ENCODE results near the gene MPIG6B.

The MPIG6B gene

GRCh38 chr6:31715022-31715958 is 7.9 kb upstream of the MPIG6B start, which contains the start of gene LY6G6D:
TSS of gene LY6G6D (plus strand) at chr6:31715348. CDS start at chr6:31715356, 8 bp downstream.
- TF ChIP-seq ZFX (IDR thresholded peaks at IDR 0.05; ENCODE audit: borderline replicate concordance) (no peak), CTCF (IDR thresholded peaks at IDR 0.05) (no peak)
- no peak within 1 kb of the TSS for H3K27ac ChIP-seq

GRCh38 chr6:31717499-31718222 is 5.5 kb upstream of the MPIG6B start:
- peak overlapping the region; percentile 90 for H3K27ac ChIP-seq
- peak; percentile 85 for TF ChIP-seq CTCF (IDR thresholded peaks at IDR 0.05)
- TF ChIP-seq ZFX (IDR thresholded peaks at IDR 0.05; ENCODE audit: borderline replicate concordance), result no peak

GRCh38 chr6:31718265-31718664 is 4.9 kb upstream of the MPIG6B start:
- H3K27ac ChIP-seq, result peak overlapping the region; percentile 90
- no peak for TF ChIP-seq CTCF (IDR thresholded peaks at IDR 0.05)
- no peak for TF ChIP-seq ZFX (IDR thresholded peaks at IDR 0.05; ENCODE audit: borderline replicate concordance)

DNA sequence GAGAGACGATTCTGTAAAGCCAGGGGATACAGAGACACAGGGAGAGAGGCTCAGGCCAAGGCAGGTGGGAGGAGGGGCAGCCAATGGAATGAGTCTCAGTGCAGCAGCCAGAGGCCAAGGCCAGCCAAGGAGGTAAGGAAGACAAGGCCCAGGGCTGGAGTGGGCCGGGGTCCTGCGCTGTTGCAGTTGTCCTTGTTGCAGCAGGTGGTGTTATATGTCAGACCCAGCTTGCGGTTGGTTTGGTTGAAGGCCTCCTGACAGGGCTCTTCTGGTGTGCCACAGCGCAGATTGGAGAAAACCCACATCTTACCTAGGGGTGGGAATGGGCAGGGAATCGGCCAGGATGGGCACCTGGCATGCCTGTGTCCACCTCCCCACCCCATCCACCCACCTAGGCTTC is 4.2 kb upstream of the MPIG6B start:
- H3K27ac ChIP-seq, result peak overlapping the region; percentile 90
- TF ChIP-seq ZFX (IDR thresholded peaks at IDR 0.05; ENCODE audit: borderline replicate concordance) (no peak), CTCF (IDR thresholded peaks at IDR 0.05) (no peak)

DNA sequence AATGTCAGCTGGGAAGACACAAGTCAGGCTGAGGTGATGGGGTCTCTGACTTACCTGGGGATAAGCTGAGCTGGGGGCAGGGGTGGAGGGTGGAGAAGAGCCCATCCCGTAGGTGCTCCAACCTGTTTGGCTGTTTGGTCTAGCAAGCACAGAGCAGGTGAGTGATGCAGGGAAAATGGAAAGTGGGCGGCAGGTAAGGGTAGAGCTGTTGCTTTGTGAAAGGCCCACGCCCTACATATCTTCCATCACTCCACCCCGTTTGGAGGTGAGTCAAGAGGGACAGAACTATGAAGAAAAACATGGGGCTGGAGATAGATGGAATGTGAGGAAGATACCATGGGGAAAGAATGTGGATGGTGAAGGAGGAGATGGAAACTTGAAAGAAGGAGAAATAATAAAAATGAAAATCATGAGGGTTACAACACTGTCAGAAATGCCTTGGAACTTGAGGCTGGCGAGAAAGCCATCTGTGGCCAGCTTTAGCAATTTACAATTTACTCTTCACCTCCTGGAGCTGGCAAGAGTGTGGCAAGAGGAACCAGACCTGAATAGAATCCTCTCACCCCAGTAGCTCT is 2.9 kb upstream of the MPIG6B start:
- H3K27ac ChIP-seq, result 0 out of 2 replicates have a peak overlapping the region, but pooled peaks have one; percentile 12
- TF ChIP-seq ZFX (IDR thresholded peaks at IDR 0.05; ENCODE audit: borderline replicate concordance) (no peak), CTCF (IDR thresholded peaks at IDR 0.05) (no peak)

DNA sequence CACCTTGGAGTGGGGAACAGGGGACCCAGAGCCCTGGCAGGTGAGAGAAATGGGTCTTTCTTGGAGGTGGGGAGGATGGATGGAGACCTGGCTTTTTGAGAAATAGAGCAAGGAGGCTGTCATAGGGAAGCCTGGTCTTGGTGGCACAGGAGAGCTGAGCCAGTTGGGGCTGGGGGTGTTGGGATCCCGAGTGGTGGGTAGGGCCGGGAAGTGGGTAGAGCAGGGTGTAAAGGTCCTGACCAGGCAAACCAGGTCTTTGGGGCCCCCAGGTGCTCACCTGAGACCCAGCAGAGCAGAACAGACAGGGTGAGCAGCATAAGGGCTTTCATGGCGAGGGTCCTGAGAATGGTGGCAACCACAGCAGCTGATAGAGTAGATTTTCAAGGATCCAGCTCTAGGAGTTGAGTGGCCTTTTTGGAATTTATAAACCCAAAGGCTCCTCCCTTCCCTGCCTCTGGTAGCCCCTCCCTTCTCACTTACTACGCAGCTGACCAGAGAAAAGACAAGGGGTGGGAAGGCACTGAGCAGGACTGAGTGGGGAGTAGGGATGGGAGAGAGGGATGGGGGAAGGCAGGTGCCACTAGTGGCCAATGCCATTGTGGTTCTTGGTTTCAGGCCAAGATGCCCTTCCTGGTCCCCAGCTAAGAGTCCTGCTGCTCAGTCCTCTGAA is 1.7 kb upstream of the MPIG6B start, which contains the start of gene LY6G6C:
Gene LY6G6C (minus strand): TSS at position 396 of the 670 bp plus-strand sequence. CDS start 67 bp downstream, at position 329.
- TF ChIP-seq CTCF (IDR thresholded peaks at IDR 0.05) (no peak), ZFX (IDR thresholded peaks at IDR 0.05; ENCODE audit: borderline replicate concordance) (no peak)
- 0 out of 2 replicates have a peak within 1 kb of the TSS, but pooled peaks have one; percentile 12 for H3K27ac ChIP-seq

Measured in 22Rv1 (cell line).